Tibial nerve (tissue), 4 donors: ENCODE results near the gene GRIK3. TPM values are rescaled to one million over a fixed set of nuclear protein-coding genes. Genes with fewer than 3 reads are reported as not detected.

ENCODE experiments used
- DNase-seq, 2 donors: peaks; one replicate each; pipeline ENCODE4 v3.0.0-alpha.2; 2019; ENCODE audit warnings: low spot score in 2 of 2
- H3K27ac ChIP-seq, 4 donors: fragments of 200-600 bp; sonication (generic) in 3 of 4; one replicate each; pipeline ENCODE4 v1.5.1; 2017 to 2019; ENCODE audit warnings: mild to moderate bottlenecking in 1 of 4
- H3K27me3 ChIP-seq, 2 donors: fragments of 200-600 bp; sonication (generic) in 1 of 2; one replicate each; pipeline versions ENCODE4 v1.5.1 to v1.6.0; 2017 to 2019
- H3K36me3 ChIP-seq, 3 donors: fragments of 200-600 bp; sonication (generic); one replicate each; pipeline ENCODE4 v1.5.1; 2018 to 2019
- H3K4me1 ChIP-seq, 4 donors: fragments of 200-600 bp; sonication (generic) in 3 of 4; one replicate each; pipeline ENCODE4 v1.5.1; 2017 to 2019
- H3K4me3 ChIP-seq, 4 donors: fragments of 200-600 bp; sonication (generic) in 3 of 4; one replicate each; pipeline ENCODE4 v1.5.1; 2017 to 2019; ENCODE audit warnings: mild to moderate bottlenecking in 1 of 4, moderate library complexity in 1 of 4
- H3K9me3 ChIP-seq, 4 donors: fragments of 200-600 bp; sonication (generic) in 3 of 4; one replicate each; pipeline ENCODE4 v1.5.1; 2017 to 2019
- EP300 ChIP-seq, 2 donors: sonication (generic); formaldehyde crosslinking; IDR thresholded peaks; one replicate each; pipeline ENCODE4 v1.6.1; 2017; ENCODE audit warnings: antibody characterized with exemption in 2 of 2, mild to moderate bottlenecking in 1 of 2
- POLR2A ChIP-seq, 2 donors: fragments of 450-650 bp; IDR thresholded peaks; one replicate each; pipeline ENCODE4 v1.6.1; 2017; ENCODE audit warnings: antibody characterized with exemption in 2 of 2, mild to moderate bottlenecking in 2 of 2, moderate library complexity in 2 of 2
- WGBS, 2 donors: methylation state at CpG; one replicate each; pipeline ENCODE4 v1.1.5; 2018; 5-methylcytosine and 5-hydroxymethylcytosine counted together
- total RNA-seq, 4 donors: library from RNA; depleted of rRNA; stranded (reverse); fragments of >200 nt; gene quantifications; one replicate each; pipeline ENCODE4 v1.1.0, GENCODE V29; 2016
- TF ChIP-seq, protein P1 (sequence below), 5 experiments: fragments of 200-600 bp in 3 of 5; fragments of 450-650 bp in 2 of 5; sonication (generic) in 3 of 5; IDR thresholded peaks; one replicate each; pipeline ENCODE4 v1.5.1; 2016 to 2019; ENCODE audit warnings: antibody characterized with exemption in 5 of 5, mild to moderate bottlenecking in 3 of 5, moderate library complexity in 2 of 5

GRIK3 gene
- total RNA-seq, 4 donors from 2014 or later, result 12.8 to 26.2 (median 21.7) TPM

DNA sequence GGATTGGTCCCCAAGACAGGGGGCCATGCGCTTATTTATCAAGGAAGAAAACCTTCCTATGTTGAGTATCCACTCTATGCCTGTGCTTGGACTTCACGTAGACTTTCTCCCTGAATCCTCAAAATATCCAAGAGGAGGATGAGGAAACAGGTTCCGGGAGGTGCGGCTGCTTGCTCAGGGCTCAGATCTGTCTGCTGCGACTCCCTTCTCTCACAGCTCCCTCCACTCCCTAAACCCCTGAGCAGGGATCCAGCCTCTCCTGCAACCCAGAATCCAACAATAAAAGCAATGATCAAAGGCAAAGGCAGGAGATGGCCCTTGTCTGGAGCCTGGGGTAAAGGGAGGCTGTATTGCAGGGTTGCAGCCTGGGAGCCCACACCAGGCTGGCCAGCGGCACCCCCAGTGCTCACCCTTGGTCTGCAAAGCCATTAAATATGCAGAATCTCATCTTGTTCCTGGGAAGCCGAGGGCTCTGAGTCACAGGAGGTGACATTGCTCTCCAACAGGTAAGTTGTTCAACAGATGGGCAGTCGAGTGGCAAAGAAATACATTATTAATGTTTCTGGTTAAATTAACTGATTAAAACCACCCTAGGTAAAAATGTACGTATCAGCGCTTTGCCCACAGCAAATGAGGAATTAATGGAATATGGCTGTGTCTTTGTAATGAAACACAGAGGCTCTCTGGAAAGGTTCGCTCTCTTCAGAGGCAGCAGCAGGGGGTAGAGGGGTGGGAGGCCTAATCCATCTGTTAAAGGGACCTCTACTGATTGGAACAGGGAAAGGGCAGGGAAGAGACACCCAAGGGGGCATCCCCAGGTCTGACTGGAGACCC is 111.5 kb downstream of the GRIK3 start:
- H3K4me1 ChIP-seq, result peaks cover 0 to 6% (median 0%) of the 10 kb centered on the region in 4 donors
- no peaks in the 10 kb centered on the region for H3K9me3 ChIP-seq
- no peak for DNase-seq
- 55 to 63% methylated on average over 11 of the region's 11 CpGs for WGBS, 2 donors
- no peaks in the 10 kb centered on the region for H3K27me3 ChIP-seq
- no peaks in the 10 kb centered on the region for H3K36me3 ChIP-seq
- no peak overlapping the region for H3K27ac ChIP-seq
- no peak for TF ChIP-seq POLR2A (IDR thresholded peaks at IDR 0.05)
- no peak for TF ChIP-seq EP300 (IDR thresholded peaks at IDR 0.05)
- TF ChIP-seq, protein P1, sequence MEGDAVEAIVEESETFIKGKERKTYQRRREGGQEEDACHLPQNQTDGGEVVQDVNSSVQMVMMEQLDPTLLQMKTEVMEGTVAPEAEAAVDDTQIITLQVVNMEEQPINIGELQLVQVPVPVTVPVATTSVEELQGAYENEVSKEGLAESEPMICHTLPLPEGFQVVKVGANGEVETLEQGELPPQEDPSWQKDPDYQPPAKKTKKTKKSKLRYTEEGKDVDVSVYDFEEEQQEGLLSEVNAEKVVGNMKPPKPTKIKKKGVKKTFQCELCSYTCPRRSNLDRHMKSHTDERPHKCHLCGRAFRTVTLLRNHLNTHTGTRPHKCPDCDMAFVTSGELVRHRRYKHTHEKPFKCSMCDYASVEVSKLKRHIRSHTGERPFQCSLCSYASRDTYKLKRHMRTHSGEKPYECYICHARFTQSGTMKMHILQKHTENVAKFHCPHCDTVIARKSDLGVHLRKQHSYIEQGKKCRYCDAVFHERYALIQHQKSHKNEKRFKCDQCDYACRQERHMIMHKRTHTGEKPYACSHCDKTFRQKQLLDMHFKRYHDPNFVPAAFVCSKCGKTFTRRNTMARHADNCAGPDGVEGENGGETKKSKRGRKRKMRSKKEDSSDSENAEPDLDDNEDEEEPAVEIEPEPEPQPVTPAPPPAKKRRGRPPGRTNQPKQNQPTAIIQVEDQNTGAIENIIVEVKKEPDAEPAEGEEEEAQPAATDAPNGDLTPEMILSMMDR (IDR thresholded peaks at IDR 0.05), result no peak
- H3K4me3 ChIP-seq, result no peak overlapping the region

DNA sequence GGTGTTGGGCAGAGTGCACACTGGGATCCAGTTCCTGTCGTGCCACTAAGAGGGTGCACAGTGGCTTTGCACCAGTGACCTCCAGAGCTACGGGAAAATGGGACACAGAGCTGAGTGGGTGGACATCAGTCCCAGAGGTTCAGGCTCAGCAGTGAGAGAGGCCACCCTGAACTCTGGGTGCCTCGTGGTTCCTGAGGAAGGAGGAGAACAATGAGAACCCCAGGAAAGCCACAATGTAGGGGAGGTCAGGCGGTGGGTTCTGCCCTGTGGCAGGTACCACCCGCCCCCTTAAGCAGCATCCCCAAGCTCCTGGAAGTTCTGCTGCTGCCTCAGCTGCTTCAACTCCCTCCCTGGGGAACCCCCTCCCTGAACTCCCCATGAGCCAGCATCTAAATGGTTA is 112.2 kb downstream of the GRIK3 start:
- H3K27ac ChIP-seq, result no peak overlapping the region
- peaks cover 0 to 6% (median 0%) of the 10 kb centered on the region in 4 donors for H3K4me1 ChIP-seq
- TF ChIP-seq EP300 (IDR thresholded peaks at IDR 0.05) (no peak), POLR2A (IDR thresholded peaks at IDR 0.05) (no peak)
- TF ChIP-seq, protein P1 (IDR thresholded peaks at IDR 0.05), result no peak
- no peaks in the 10 kb centered on the region for H3K27me3 ChIP-seq
- H3K36me3 ChIP-seq, result no peaks in the 10 kb centered on the region
- DNase-seq, result no peak
- 56 to 60% methylated on average over 5 of the region's 5 CpGs for WGBS, 2 donors
- H3K9me3 ChIP-seq, result no peaks in the 10 kb centered on the region
- no peak overlapping the region for H3K4me3 ChIP-seq

DNA sequence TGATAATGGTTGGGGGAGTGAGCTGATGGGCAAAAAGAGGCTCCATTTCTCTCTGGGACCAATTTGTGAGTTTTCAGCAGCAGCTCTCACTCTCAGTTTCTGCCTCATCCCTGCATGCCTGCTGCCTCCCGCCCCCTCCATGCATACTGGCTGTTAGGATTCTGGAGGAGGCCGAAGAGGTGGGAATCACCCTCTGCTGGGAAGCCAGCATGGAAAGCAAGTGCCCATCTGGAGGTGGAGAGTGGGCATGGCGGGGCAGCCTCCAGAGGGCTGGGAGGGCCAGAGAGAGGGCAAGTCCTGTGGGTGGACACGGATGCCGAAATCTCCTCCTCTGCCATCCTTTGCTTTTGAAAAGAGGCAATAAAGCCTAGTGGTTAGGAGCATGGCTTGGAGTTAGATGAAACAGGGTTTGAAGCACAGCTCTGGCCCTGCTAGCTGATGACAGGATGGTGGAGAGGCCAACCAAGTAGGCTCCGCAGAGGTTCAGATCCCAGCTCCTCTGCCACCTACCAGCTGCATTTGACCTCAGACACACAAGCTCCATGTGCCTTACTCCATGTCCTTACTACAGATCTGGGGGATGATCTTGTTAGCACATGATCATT is 113.4 kb downstream of the GRIK3 start:
- Histone ChIP-seq H3K36me3 (no peaks in the 10 kb centered on the region), H3K4me1 (peaks cover 0 to 6% (median 0%) of the 10 kb centered on the region in 4 donors), H3K27me3 (no peaks in the 10 kb centered on the region), H3K27ac (no peak overlapping the region), H3K9me3 (no peaks in the 10 kb centered on the region), H3K4me3 (no peak overlapping the region)
- TF ChIP-seq EP300 (IDR thresholded peaks at IDR 0.05) (no peak), POLR2A (IDR thresholded peaks at IDR 0.05) (no peak)
- TF ChIP-seq, protein P1 (IDR thresholded peaks at IDR 0.05), result no peak
- no peak for DNase-seq
- 85 to 87% methylated on average over 6 of the region's 6 CpGs for WGBS, 2 donors

DNA sequence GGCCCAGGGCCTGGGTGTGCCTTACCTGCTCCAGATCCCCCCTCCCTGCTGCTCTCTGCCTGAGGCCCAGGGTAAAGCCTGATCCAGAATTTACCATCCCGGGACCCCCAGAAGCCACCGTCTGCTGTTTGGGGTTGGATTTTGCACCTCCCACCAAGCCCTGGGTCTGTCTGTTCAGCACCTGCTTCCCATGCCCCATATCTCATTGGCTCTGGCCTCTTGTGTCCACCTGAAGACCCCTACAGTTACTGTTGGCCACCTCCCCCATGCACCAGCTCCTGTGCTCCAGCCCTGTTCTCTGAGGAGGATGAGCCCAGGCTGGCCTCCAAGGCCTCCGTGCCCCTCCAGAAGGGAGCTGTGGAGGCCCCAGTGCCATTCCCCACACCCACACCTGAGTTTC is 113.9 kb downstream of the GRIK3 start:
- no peak for DNase-seq
- 75 to 85% methylated on average over 3 of the region's 3 CpGs for WGBS, 2 donors
- peaks cover 0 to 6% (median 0%) of the 10 kb centered on the region in 4 donors for H3K4me1 ChIP-seq
- TF ChIP-seq POLR2A (IDR thresholded peaks at IDR 0.05) (no peak), EP300 (IDR thresholded peaks at IDR 0.05) (no peak)
- TF ChIP-seq, protein P1 (IDR thresholded peaks at IDR 0.05), result no peak
- H3K36me3 ChIP-seq, result no peaks in the 10 kb centered on the region
- H3K27me3 ChIP-seq, result no peaks in the 10 kb centered on the region
- no peak overlapping the region for H3K27ac ChIP-seq
- no peak overlapping the region for H3K4me3 ChIP-seq
- H3K9me3 ChIP-seq, result no peaks in the 10 kb centered on the region
